T-helper 1 cell (primary cell): ENCODE data around the gene DCAF15.
"Not testable (repeated sequence)": the region's sequence is repeated elsewhere in the genome, so short reads cannot be mapped to it uniquely, and the experiment has no call there.

Source experiments
- DNase-seq, 5 donors: peaks; one replicate each; pipeline ENCODE4 v3.0.0-alpha.2; 2012 to 2020

The DCAF15 gene

GRCh38 chr19:13959962-13960862, 7.9 kb downstream of the DCAF15 start:
- no peak for DNase-seq

- DNase-seq: no peak
These were observed 8.8 kb downstream of the DCAF15 start for GRCh38 chr19:13960863-13961784.

- DNase-seq: no peak
These were observed 9.8 kb downstream of the DCAF15 start for GRCh38 chr19:13961826-13962698.

GRCh38 chr19:13962699-13963602, 10.6 kb downstream of the DCAF15 start:
- DNase-seq: no peak

GRCh38 chr19:13963603-13964105, 11.3 kb downstream of the DCAF15 start:
- no peak for DNase-seq

GRCh38 chr19:13964776-13965175, 12.5 kb downstream of the DCAF15 start:
- no peak for DNase-seq

- no peak for DNase-seq
These were observed 13.1 kb downstream of the DCAF15 start for GRCh38 chr19:13965377-13965896.

- no peak for DNase-seq
These were observed 13.8 kb downstream of the DCAF15 start for GRCh38 chr19:13965926-13966683.

- no peak for DNase-seq
These were observed 14.4 kb downstream of the DCAF15 start for GRCh38 chr19:13966684-13967128.

- not testable (repeated sequence) for DNase-seq
These were observed 14.9 kb downstream of the DCAF15 start for GRCh38 chr19:13967206-13967605.

GRCh38 chr19:13968383-13968935, 16.1 kb downstream of the DCAF15 start:
- DNase-seq: no peak

- DNase-seq: no peak
These were observed 16.7 kb downstream of the DCAF15 start for GRCh38 chr19:13968999-13969398.

- DNase-seq: no peak
These were observed 17.6 kb downstream of the DCAF15 start for GRCh38 chr19:13969897-13970296.

- not testable (repeated sequence) for DNase-seq
These were observed 19.6 kb downstream of the DCAF15 start for GRCh38 chr19:13971868-13972267.

GRCh38 chr19:13972368-13973155, 20.3 kb downstream of the DCAF15 start:
- no peak for DNase-seq

- DNase-seq: not testable (repeated sequence)
These were observed 21.2 kb downstream of the DCAF15 start for GRCh38 chr19:13973479-13973878.

GRCh38 chr19:13974073-13974472, 21.8 kb downstream of the DCAF15 start:
- no peak for DNase-seq

- DNase-seq: no peak
These were observed 23.6 kb downstream of the DCAF15 start for GRCh38 chr19:13975870-13976269.

- DNase-seq: no peak
These were observed 24.1 kb downstream of the DCAF15 start for GRCh38 chr19:13976446-13976845.
